OCI-LY3 (cell line): ENCODE measurements around the gene KAZN.
"Not testable (repeated sequence)": the region's sequence is repeated elsewhere in the genome, so short reads cannot be mapped to it uniquely, and the experiment has no call there.

ENCODE experiments used
- H2AFZ ChIP-seq: fragments of 200-600, 300-600 bp; shearing (Covaris generic); 2 replicates; pipeline ENCODE4 v1.6.0; 2014; ENCODE audit warnings: antibody characterized with exemption, low read depth, low read length
- H3K27ac ChIP-seq: fragments of 200-600, 300-600 bp; sonication (generic); 2 replicates; pipeline ENCODE4 v1.5.1; 2014; ENCODE audit warnings: mild to moderate bottlenecking, low read length, moderate library complexity, mixed read lengths
- H3K27me3 ChIP-seq: fragments of 200-600, 300-600 bp; sonication (generic); 2 replicates; pipeline ENCODE4 v1.6.1; 2014; ENCODE audit warnings: low read depth, low read length, mixed read lengths
- H3K36me3 ChIP-seq: fragments of 200-600, 300-600 bp; sonication (generic); replicated peaks from 2 replicates; pipeline ENCODE3; 2014; ENCODE audit warnings: low read depth, low read length, mixed read lengths
- H3K4me1 ChIP-seq: fragments of 300-600, 200-600 bp; sonication (generic); 2 replicates; pipeline ENCODE4 v1.6.1; 2014; ENCODE audit warnings: low read length, mixed read lengths
- H3K4me2 ChIP-seq: fragments of 200-600, 300-600 bp; sonication (generic); 2 replicates; pipeline ENCODE4 v1.6.1; 2014; ENCODE audit warnings: low read length, mixed read lengths
- H3K4me3 ChIP-seq: fragments of 300-600, 200-600 bp; sonication (generic); 2 replicates; pipeline ENCODE4 v1.5.1; 2014; ENCODE audit warnings: antibody characterized with exemption, mild to moderate bottlenecking, low read length, moderate library complexity
- H3K79me2 ChIP-seq: fragments of 300-600, 200-600 bp; shearing (Covaris generic); 2 replicates; pipeline ENCODE4 v1.6.1; 2014; ENCODE audit warnings: mild to moderate bottlenecking, low read length, mixed read lengths
- H3K9ac ChIP-seq: fragments of 300-600, 200-600 bp; shearing (Covaris generic); 2 replicates; pipeline ENCODE4 v1.6.0; 2014; ENCODE audit warnings: mild to moderate bottlenecking, low read length, moderate library complexity
- H3K9me3 ChIP-seq: fragments of 200-600, 300-600 bp; shearing (Covaris generic); 2 replicates; pipeline ENCODE4 v1.6.1; 2014; ENCODE audit warnings: low read length, mixed read lengths; ENCODE audit not compliant: insufficient read depth
- H4K20me1 ChIP-seq: fragments of 200-600, 300-600 bp; sonication (generic); 2 replicates; pipeline ENCODE4 v1.6.1; 2016; ENCODE audit warnings: low read length, mixed read lengths; ENCODE audit not compliant: insufficient read depth
- EZH2phosphoT487 ChIP-seq: fragments of 200-600 bp; shearing (Covaris generic); IDR thresholded peaks from 2 replicates; pipeline ENCODE4 v1.6.1; 2018; ENCODE audit warnings: antibody characterized with exemption, mixed run types, low read depth
- TF ChIP-seq, protein P1 (sequence below): fragments of 200-600, 300-600 bp; sonication (generic); IDR thresholded peaks from 2 replicates; pipeline ENCODE4 v1.5.1; 2014; ENCODE audit warnings: antibody characterized with exemption, low read length, low read depth

The KAZN gene

GRCh38 chr1:15134285-15134684 is 535.8 kb downstream of the KAZN start:
- no peaks in the 10 kb centered on the region for H3K79me2 ChIP-seq
- no peak overlapping the region for H2AFZ ChIP-seq
- 0 out of 2 replicates have a peak, but pooled peaks cover 4% of the 10 kb centered on the region for H3K27me3 ChIP-seq
- TF ChIP-seq, protein P1, sequence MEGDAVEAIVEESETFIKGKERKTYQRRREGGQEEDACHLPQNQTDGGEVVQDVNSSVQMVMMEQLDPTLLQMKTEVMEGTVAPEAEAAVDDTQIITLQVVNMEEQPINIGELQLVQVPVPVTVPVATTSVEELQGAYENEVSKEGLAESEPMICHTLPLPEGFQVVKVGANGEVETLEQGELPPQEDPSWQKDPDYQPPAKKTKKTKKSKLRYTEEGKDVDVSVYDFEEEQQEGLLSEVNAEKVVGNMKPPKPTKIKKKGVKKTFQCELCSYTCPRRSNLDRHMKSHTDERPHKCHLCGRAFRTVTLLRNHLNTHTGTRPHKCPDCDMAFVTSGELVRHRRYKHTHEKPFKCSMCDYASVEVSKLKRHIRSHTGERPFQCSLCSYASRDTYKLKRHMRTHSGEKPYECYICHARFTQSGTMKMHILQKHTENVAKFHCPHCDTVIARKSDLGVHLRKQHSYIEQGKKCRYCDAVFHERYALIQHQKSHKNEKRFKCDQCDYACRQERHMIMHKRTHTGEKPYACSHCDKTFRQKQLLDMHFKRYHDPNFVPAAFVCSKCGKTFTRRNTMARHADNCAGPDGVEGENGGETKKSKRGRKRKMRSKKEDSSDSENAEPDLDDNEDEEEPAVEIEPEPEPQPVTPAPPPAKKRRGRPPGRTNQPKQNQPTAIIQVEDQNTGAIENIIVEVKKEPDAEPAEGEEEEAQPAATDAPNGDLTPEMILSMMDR = no peak
- no peak for TF ChIP-seq EZH2phosphoT487
- H3K4me2 ChIP-seq = no peak overlapping the region
- H3K9ac ChIP-seq = no peak overlapping the region
- H3K4me3 ChIP-seq = no peak overlapping the region
- H3K36me3 ChIP-seq = no peaks in the 10 kb centered on the region
- H3K4me1 ChIP-seq = no peaks in the 10 kb centered on the region
- no peaks in the 10 kb centered on the region for H3K9me3 ChIP-seq
- H3K27ac ChIP-seq = no peak overlapping the region
- H4K20me1 ChIP-seq = no peaks in the 10 kb centered on the region

DNA sequence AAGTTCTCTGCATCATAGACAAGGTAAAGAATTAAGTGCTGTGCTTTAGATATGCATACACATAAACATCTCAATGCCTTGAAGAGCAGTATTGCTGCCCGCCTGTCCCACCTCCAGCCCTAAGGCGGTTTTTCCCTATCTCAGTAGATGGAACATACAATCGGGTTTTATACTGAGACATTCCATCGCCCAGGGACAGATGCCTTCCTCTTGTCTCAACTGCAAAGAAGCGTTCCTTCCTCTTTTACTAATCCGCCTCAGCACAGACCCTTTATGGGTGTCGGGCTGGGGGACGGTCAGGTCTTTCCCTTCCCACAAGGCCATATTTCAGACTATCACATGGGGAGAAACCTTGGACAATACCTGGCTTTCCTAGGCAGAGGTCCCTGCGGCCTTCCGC is 537.1 kb downstream of the KAZN start:
- H3K4me1 ChIP-seq, H2AFZ ChIP-seq, H4K20me1 ChIP-seq, H3K27ac ChIP-seq, H3K9ac ChIP-seq, H3K9me3 ChIP-seq, H3K79me2 ChIP-seq, H3K4me3 ChIP-seq, H3K4me2 ChIP-seq, H3K36me3 ChIP-seq, H3K27me3 ChIP-seq: not testable (repeated sequence)

DNA sequence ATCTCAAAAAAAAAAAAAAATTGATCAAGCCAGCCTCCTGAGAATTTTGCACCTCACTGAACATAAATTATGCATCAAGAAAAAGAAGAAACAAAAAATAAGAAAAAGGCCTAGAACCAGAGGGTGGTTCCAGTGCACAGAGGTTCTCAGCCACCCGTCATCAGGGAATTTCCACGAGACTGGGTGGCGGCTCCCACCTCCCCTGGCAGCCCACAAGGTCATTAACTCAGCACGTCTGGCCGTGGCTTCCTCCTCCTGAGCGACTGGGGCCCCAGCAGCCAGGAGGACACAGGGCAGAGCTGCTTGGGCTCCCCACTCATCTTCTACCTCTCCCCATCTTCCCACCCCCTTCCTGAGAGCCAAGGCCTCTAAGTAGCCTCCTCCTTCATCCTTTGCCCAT is 539.3 kb downstream of the KAZN start:
- H2AFZ ChIP-seq = no peak overlapping the region
- H3K4me1 ChIP-seq = no peaks in the 10 kb centered on the region
- no peak overlapping the region for H3K9ac ChIP-seq
- no peak overlapping the region for H3K4me2 ChIP-seq
- no peaks in the 10 kb centered on the region for H4K20me1 ChIP-seq
- 0 out of 2 replicates have a peak, but pooled peaks cover 4% of the 10 kb centered on the region for H3K27me3 ChIP-seq
- no peak overlapping the region for H3K27ac ChIP-seq
- H3K9me3 ChIP-seq = no peaks in the 10 kb centered on the region
- H3K36me3 ChIP-seq = no peaks in the 10 kb centered on the region
- no peak overlapping the region for H3K4me3 ChIP-seq
- TF ChIP-seq EZH2phosphoT487 = no peak
- TF ChIP-seq, protein P1 = no peak
- H3K79me2 ChIP-seq = no peaks in the 10 kb centered on the region

- Histone ChIP-seq H4K20me1 (no peaks in the 10 kb centered on the region), H3K9ac (no peak overlapping the region), H3K27ac (no peak overlapping the region), H3K36me3 (no peaks in the 10 kb centered on the region), H3K4me3 (no peak overlapping the region), H3K9me3 (no peaks in the 10 kb centered on the region), H3K4me1 (no peaks in the 10 kb centered on the region), H2AFZ (no peak overlapping the region), H3K79me2 (no peaks in the 10 kb centered on the region), H3K4me2 (no peak overlapping the region), H3K27me3 (no peaks in the 10 kb centered on the region)
- TF ChIP-seq, protein P1 = no peak
- no peak for TF ChIP-seq EZH2phosphoT487
These were observed 541.3 kb downstream of the KAZN start for GRCh38 chr1:15139654-15140350.
